Raji (cell line): Measurements from ENCODE around the gene NAPA.

Experiments used
- POLR2A ChIP-seq: IDR thresholded peaks from 2 replicates; pipeline ENCODE4 v1.6.1; 2011; ENCODE audit warnings: low read depth, low read length, control low read depth; ENCODE audit not compliant: insufficient read depth

The NAPA gene

GRCh38 chr19:47509170-47509847 is 5.6 kb downstream of the NAPA start:
- no peak for TF ChIP-seq POLR2A

GRCh38 chr19:47508721-47509120 is 6.1 kb downstream of the NAPA start:
- no peak for TF ChIP-seq POLR2A

- TF ChIP-seq POLR2A, result no peak
Observed at GRCh38 chr19:47507924-47508553, 6.8 kb downstream of the NAPA start.

- TF ChIP-seq POLR2A, result no peak
Observed at GRCh38 chr19:47507012-47507411, 7.9 kb downstream of the NAPA start.

GRCh38 chr19:47506459-47506858 is 8.4 kb downstream of the NAPA start:
- TF ChIP-seq POLR2A, result no peak

GRCh38 chr19:47505506-47505905 is 9.4 kb downstream of the NAPA start:
- TF ChIP-seq POLR2A, result no peak

- TF ChIP-seq POLR2A, result no peak
Observed at GRCh38 chr19:47503826-47504150, 11.1 kb downstream of the NAPA start.

GRCh38 chr19:47503130-47503825 is 11.6 kb downstream of the NAPA start:
- no peak for TF ChIP-seq POLR2A

- TF ChIP-seq POLR2A, result no peak
Observed at GRCh38 chr19:47499863-47500830, 14.7 kb downstream of the NAPA start.

GRCh38 chr19:47499371-47499770 is 15.5 kb downstream of the NAPA start:
- TF ChIP-seq POLR2A, result no peak

- no peak for TF ChIP-seq POLR2A
Observed at GRCh38 chr19:47498561-47498960, 16.3 kb downstream of the NAPA start.

GRCh38 chr19:47497821-47498520 is 16.9 kb downstream of the NAPA start:
- TF ChIP-seq POLR2A, result no peak

- no peak for TF ChIP-seq POLR2A
Observed at GRCh38 chr19:47497050-47497766, 17.7 kb downstream of the NAPA start.

- TF ChIP-seq POLR2A, result no peak
Observed at GRCh38 chr19:47495478-47496372, 19.1 kb downstream of the NAPA start.

- TF ChIP-seq POLR2A, result no peak
Observed at GRCh38 chr19:47494729-47495128, 20.1 kb downstream of the NAPA start.
